HL-60/S4 treated with phorbol 12-myristate 13-acetate at 8.2 ng/mL for 4 days and 3 days (cell line): ENCODE measurements around the gene WFS1.

Source experiments
- in situ Hi-C: fragments of 300-500 bp; cut with MboI; formaldehyde crosslinking; loops from 2 replicates; pipeline ENCODE4 v1.15.0; 2022; ENCODE audit warnings: low sequenced_read_pairs

Gene WFS1

DNA sequence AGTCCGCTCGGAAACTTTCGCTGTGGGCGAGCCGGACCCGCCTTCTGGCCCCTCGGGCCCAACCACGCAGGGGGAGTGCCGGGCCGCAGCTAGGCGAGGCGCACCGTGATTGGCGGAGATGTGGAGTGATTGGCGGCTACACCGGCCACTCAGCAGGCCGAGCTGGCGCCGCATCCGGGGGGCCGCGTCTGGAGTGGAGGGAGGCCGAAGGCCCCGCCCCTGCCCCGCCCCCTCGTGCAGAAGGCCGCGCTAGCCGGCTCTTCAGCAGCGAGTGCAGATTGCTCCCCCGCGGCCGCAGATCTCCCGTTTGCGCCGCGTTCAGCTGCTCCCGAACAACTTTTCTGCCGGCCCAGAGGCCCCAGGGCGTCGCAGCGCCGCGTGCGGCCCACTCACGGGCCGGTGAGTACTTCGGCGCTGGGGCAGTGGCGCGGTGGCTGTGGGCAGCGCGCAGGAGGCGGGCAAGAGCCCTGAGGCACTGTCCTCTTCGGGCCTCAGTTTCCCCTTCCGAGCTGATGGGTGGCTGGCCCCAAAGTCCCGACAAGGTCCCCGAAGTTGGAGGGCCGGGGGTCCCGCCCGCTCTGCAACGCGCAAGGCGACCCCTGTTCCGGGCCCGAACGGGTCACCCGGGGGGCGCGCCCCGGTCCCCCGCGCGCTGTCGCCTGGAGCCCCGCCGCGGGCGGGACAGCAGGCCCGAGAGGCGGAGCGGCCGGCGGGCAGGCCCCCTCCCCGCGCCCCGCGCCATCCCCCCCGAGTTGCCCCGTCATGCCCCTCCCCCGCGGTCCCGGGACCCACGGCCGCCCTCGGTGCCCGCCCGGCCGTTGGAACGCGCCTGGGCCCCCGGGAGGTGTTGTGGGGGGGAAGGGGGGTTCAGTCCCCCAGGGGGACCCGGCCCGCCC, at the start of gene WFS1:
Gene WFS1 (plus strand): TSS at position 235 of the 896 bp plus-strand sequence. CDS start 7,606 bp downstream, outside the sequence.
- in situ Hi-C loops = no loop called here

GRCh38 chr4:6221301-6221850, 48.3 kb upstream of the WFS1 start:
- in situ Hi-C loops = no loop called here

- in situ Hi-C loops = no loop called here
These were observed 47.5 kb upstream of the WFS1 start for GRCh38 chr4:6221851-6222760.

GRCh38 chr4:6222761-6223292, 46.8 kb upstream of the WFS1 start:
- in situ Hi-C loops = no loop called here

GRCh38 chr4:6224735-6225134, 44.9 kb upstream of the WFS1 start:
- in situ Hi-C loops = no loop called here

GRCh38 chr4:6225469-6225868, 44.2 kb upstream of the WFS1 start:
- in situ Hi-C loops = no loop called here

DNA sequence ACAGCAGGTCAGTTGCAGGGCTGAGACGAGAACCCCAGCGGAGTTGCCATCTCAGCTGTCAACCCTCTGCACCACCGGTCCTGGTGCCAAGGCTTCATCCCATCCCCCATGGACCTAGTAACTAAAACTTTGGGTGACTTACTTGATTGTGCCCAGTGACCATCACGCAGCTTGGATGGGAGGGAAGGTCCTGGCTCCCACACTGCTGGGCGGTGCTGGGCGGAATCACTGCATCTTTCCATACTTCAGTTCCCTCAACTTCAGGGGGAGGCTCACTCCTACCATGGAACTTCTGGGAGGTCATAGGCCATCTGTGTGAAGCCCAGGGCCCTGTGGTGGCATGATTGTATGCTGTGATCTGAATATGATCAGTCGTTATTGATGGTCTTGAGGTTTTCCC, 43.1 kb upstream of the WFS1 start:
- in situ Hi-C loops = no loop called here

- in situ Hi-C loops = no loop called here
These were observed 42.1 kb upstream of the WFS1 start for GRCh38 chr4:6227412-6228157.

DNA sequence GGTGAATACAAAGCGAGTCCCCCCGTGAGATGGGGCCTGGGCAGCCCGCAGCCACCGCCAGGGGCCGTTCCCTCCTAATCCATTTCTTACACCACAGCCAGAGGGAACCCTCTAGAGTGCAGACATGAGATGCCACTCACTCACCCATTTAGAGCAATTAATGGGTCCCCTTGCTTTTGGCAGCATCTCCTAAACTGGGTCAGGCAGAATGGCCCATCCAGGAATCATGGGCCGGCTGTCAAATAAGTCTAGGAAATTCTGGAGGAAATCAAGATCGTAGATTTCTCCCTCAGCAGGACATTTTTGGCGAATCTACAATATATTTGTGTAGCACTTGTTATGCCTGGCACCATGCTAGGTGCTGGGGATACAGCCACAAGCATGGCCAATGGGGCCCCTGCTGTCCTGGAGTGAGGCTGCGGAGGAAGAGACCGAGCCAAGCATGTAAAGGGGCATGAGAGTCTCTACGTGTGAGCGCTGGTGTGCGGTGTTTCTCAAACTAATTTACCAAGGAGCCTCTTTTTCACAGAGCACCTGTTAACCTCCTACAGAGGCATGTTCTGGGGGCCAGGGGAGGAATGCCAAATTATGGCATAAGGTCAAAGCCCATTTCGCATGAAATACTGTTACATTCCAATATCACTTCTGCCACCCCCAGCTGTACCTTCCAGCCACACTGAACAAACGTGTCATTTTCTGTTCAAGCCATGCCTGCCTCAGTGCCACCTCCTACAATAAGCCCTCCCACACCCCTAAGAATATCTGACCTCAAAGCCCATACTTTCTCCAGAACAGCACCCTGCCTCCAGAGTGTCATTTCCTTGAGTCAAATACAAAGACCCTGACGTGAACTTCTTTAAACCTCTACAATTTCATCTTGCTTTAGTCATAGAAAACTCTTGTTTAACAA, 41.2 kb upstream of the WFS1 start:
- in situ Hi-C loops = no loop called here

- in situ Hi-C loops = no loop called here
These were observed 40.6 kb upstream of the WFS1 start for GRCh38 chr4:6229095-6229494.

GRCh38 chr4:6229671-6230501, 39.8 kb upstream of the WFS1 start:
- in situ Hi-C loops = no loop called here

- in situ Hi-C loops = no loop called here
These were observed 39.2 kb upstream of the WFS1 start for GRCh38 chr4:6230502-6230785.

- in situ Hi-C loops = no loop called here
These were observed 38.6 kb upstream of the WFS1 start for GRCh38 chr4:6230827-6231662.

DNA sequence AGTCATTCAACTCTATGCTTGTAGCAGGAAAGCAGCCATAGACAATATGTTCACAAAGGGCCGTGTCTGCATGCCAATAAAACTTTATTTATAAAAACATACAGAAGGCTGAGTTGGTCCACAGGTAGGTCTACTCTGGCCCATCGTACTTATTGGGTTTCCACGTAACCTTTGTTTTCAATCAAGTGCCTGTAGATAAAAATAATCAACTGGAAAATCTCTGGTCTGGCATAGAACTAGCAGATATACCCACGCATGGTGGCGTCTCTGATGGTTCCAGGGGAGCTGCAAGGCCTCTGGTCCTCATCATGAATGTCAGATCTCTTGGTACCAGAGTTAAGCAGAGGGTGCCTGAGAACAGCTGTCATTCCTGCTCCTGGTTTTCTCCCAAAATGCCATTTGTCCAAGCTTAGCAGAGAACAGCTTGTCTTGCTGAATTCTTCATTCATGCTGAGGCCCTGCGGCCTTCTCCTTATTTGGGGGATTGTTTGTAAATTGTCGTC, 37.9 kb upstream of the WFS1 start:
- in situ Hi-C loops = no loop called here

DNA sequence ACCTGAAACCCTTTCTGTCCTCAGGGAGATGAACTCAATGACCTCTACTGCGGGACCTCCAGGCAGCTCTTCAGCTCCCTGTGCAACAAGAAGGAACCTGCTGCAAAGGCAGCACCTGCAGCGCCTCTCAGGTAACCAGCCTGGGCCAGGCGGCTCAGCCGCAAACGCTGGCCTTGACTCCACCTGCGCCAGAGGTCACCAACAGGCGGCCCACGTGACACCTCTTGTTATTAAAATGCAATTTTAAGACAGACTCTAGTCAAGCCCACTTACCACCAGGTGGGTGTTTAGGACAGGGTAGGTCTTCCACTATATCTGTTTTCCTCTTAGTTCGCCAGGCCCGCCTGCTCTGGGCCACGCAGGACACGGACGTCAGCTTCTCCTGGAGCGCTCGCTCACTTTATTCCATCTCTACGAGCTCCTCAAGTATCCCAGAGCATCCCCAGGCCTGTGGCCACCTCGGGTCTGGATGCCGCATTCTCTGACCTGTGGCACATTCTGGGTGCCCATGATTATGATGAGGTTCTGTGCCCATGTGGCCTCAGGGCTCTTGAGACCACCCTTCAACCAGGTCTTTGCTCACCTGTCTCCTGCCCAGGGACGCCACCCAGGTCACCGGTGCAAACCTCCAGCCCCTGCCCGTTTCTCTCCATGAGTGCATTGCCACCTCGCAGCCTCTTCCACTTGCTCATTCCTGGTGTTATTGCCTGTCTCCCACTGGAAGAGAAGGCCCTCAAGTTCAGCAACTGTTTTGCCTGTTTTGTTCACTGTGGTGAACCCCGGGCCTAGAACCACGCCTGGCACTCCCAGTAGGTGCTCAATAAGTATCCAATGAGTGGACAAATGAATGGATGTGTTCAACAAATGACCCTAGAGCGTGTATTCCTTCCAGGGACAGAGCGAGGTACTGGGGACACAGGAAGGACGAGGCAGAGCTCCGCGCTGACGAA, 36.5 kb upstream of the WFS1 start:
- in situ Hi-C loops = no loop called here

- in situ Hi-C loops = no loop called here
These were observed 35.7 kb upstream of the WFS1 start for GRCh38 chr4:6233929-6234328.

- in situ Hi-C loops = no loop called here
These were observed 34.6 kb upstream of the WFS1 start for GRCh38 chr4:6235012-6235411.
